ENCODE results near the gene SH3PXD2A. TPM values are rescaled to one million over a fixed set of nuclear protein-coding genes. Genes with fewer than 3 reads are reported as not detected.

Gene SH3PXD2A
- total RNA-seq, 1 donor from 2014 or later = 35.2 TPM

DNA sequence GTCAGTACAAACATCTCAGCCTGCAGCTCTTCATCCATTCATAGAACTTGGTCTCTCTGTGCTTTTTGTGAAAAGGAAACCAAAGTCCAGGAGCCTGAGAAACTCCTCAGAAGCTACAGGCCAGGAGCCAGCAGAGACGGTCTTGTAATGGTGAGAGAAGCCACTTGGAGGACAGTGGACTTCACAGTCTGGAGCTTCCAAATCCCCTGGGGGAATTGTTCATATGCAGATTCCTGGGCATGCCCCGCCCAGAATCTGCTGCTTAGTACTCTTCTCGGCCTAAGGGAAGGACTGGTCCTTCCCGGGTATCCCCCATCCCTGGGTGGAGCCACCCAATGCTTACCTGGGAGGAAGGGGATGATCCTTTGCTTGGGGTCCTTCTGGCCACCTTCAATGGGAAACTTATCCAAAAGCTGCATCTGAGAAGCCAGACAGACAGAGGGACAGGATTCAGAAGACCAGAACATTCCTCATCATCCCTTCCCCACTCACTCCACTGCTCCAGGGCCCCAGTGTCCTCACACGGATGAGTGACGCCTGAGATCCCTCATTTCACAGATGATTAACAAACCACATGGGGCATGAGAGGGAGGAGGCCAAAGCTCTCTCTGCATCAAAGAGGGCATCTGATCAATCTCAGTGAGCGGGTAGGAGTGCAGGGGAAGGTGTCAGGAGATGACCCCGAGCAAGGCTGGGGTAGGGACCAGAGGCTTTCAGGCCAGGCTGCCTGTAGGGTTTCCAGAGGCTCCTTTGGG, 88.4 kb downstream of the SH3PXD2A start:
- Histone ChIP-seq H3K4me1 (peaks cover 41% of the 10 kb centered on the region), H3K36me3 (no peaks in the 10 kb centered on the region), H3K9me3 (no peaks in the 10 kb centered on the region), H3K27ac (no peak overlapping the region), H3K4me3 (no peak overlapping the region), H3K27me3 (no peaks in the 10 kb centered on the region)
- ATAC-seq = no peak
- no peak for DNase-seq
- TF ChIP-seq, protein P1, sequence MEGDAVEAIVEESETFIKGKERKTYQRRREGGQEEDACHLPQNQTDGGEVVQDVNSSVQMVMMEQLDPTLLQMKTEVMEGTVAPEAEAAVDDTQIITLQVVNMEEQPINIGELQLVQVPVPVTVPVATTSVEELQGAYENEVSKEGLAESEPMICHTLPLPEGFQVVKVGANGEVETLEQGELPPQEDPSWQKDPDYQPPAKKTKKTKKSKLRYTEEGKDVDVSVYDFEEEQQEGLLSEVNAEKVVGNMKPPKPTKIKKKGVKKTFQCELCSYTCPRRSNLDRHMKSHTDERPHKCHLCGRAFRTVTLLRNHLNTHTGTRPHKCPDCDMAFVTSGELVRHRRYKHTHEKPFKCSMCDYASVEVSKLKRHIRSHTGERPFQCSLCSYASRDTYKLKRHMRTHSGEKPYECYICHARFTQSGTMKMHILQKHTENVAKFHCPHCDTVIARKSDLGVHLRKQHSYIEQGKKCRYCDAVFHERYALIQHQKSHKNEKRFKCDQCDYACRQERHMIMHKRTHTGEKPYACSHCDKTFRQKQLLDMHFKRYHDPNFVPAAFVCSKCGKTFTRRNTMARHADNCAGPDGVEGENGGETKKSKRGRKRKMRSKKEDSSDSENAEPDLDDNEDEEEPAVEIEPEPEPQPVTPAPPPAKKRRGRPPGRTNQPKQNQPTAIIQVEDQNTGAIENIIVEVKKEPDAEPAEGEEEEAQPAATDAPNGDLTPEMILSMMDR (IDR thresholded peaks at IDR 0.05) = no peak
- intact Hi-C loops (cut with DNase I) = no loop called here

DNA sequence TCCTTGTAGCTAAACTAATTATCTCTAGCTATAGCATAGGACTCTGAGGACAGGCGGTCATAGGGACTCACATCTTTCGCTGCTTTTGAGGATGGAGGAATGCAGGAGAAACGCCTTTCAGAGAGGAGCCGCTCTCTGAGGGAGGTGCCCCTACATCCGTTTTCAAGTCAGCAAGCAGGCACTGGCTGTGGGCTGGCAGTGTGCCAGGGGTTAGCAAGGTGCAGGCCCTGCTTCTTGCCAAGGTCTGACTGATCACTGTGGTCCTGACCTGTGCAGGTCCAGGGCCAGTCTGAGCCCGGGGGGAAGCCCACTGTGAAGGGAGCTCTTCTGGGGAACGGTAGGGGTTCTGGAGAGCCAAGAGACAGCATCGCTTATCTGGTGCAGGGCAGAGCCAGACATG, 89.4 kb downstream of the SH3PXD2A start:
- TF ChIP-seq, protein P1 (IDR thresholded peaks at IDR 0.05) = no peak
- ATAC-seq = peak; percentile 4
- H3K4me1 ChIP-seq = peaks cover 47% of the 10 kb centered on the region
- no peak overlapping the region for H3K4me3 ChIP-seq
- H3K27ac ChIP-seq = no peak overlapping the region
- intact Hi-C loops (cut with DNase I) = no loop called here
- no peaks in the 10 kb centered on the region for H3K9me3 ChIP-seq
- no peaks in the 10 kb centered on the region for H3K36me3 ChIP-seq
- no peaks in the 10 kb centered on the region for H3K27me3 ChIP-seq
- DNase-seq = peak; percentile 75

DNA sequence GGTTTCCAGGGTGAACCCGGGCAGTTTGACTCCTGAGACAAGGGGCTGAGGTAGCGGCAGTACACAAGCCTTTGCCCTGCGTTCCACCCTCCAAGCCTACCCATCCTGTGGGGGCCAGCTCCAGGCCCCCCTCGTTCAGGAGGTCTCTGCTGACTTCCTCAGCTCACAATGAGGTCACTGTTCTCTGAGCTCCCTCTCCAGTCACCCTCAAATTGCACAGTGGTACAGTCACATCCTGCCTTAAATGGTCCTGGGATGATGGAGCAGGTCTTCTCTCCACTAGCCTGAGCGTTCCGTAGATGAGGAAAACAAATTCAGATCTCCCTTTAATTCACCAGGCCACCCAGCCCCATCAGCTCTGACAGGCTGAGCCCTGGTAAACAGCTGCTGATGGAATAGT, 90.2 kb downstream of the SH3PXD2A start:
- H3K9me3 ChIP-seq = no peaks in the 10 kb centered on the region
- no peaks in the 10 kb centered on the region for H3K36me3 ChIP-seq
- DNase-seq (no peak), ATAC-seq (no peak)
- H3K4me1 ChIP-seq = peaks cover 54% of the 10 kb centered on the region
- intact Hi-C loops (cut with DNase I) = no loop called here
- TF ChIP-seq, protein P1 (IDR thresholded peaks at IDR 0.05) = no peak
- H3K27me3 ChIP-seq = no peaks in the 10 kb centered on the region
- H3K4me3 ChIP-seq = no peak overlapping the region
- H3K27ac ChIP-seq = no peak overlapping the region

DNA sequence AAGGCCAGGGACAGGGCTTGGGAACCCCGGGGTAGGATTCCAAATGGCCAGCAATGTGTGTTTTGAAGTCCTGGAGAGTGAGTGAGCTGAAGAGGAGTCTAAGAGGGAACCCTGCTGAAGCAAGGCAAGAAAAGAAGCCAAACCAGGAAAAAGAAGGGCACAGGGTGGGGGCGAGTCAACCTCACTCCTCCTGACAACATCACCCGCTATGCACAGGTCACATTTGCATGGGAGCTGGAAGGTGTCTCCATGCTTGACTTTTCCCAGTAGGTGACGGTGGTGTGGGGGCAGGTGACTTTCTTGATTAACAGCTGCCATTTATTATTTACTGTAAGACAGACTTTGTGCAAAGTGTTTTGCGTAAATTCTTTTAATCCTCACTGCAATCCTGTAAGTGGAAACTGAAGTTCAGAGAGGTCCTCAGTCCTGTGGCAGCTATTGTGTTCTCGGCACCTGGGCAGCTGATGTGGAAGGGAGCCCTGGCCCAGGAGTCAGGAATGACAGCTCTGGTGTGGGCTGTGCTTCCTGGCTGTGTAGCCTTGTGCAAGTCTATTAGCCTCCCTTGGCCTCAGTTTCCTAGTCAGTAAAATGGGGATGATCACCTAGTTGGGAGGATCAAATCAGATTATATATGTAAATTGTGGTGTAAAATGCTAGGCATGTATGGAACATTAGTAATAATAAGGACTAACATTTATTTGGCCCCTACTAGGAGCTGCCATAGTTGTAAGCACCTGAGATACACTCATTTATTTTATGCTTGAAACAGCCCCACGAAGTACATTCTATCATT, 90.9 kb downstream of the SH3PXD2A start:
- H3K27me3 ChIP-seq = no peaks in the 10 kb centered on the region
- ATAC-seq (no peak), DNase-seq (no peak)
- H3K4me1 ChIP-seq = peaks cover 61% of the 10 kb centered on the region
- intact Hi-C loops (cut with DNase I) = no loop called here
- H3K36me3 ChIP-seq = no peaks in the 10 kb centered on the region
- no peaks in the 10 kb centered on the region for H3K9me3 ChIP-seq
- H3K4me3 ChIP-seq = no peak overlapping the region
- H3K27ac ChIP-seq = no peak overlapping the region
- TF ChIP-seq, protein P1 (IDR thresholded peaks at IDR 0.05) = no peak

DNA sequence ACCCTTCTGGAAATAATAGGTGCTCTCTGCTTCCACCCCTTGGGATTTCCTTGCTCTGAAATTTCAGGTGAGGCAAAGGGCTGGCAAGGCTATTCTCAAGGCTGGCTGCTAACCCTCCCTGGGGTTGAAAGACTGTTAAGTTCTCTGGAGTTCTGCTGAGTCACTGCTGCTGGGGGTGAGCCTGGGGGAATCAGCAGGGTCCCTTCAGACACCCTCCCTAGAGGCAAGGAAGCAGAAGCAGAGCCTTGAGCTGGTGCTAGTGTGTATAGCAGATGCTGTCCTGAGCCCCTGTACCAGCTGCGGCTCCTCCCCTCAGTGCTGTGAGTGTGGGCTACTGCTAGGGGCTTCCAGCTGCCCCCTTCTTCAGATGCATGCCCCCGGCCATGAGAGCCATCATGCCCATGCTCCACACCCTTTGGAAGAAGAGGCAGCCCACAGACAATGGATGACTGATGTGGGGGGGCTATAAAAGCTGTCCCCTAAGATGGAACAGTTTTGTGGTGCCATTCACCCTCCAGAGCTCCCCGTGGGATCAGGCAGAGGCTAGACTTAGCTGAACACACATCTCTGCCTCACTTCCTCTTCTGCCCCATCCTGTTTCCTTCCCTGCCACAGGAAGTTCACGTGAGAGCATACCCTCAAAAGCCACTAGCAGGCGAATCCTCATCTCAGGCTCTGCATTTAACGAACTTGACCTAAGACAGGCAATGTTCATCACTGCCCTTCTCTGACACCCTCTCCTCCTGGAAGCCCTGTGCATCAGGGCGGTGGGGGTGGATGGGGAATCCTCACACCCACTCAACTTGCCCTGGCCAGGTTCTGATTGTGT, 91.8 kb downstream of the SH3PXD2A start:
- TF ChIP-seq, protein P1 (IDR thresholded peaks at IDR 0.05) = no peak
- Histone ChIP-seq H3K36me3 (no peaks in the 10 kb centered on the region), H3K4me1 (peaks cover 70% of the 10 kb centered on the region), H3K27me3 (no peaks in the 10 kb centered on the region), H3K9me3 (no peaks in the 10 kb centered on the region), H3K27ac (peak overlapping the region; percentile 11), H3K4me3 (no peak overlapping the region)
- ATAC-seq (peak; percentile 52), DNase-seq (no peak)
- intact Hi-C loops (cut with DNase I) = no loop called here
